ENCODE measurements around the gene BLOC1S1.
A peak's percentile ranks its signal among the peaks of the same experiment; 100 is the strongest.

The BLOC1S1 gene

GRCh38 chr12:55711786-55712553 is 3.9 kb upstream of the BLOC1S1 start:
- no peak for DNase-seq (ENCODE audit: low read depth)

GRCh38 chr12:55712700-55713415 is 3.0 kb upstream of the BLOC1S1 start:
- DNase-seq (ENCODE audit: low read depth), result no peak

GRCh38 chr12:55713721-55714120 is 2.1 kb upstream of the BLOC1S1 start:
- no peak for DNase-seq (ENCODE audit: low read depth)

GRCh38 chr12:55715169-55715764 is 579 bp upstream of the BLOC1S1 start:
- DNase-seq (ENCODE audit: low read depth), result no peak

- no peak for DNase-seq (ENCODE audit: low read depth)
Observed at GRCh38 chr12:55716582-55716957, 724 bp downstream of the BLOC1S1 start.

- DNase-seq (ENCODE audit: low read depth), result no peak
Observed at GRCh38 chr12:55717011-55718007, 1.5 kb downstream of the BLOC1S1 start.

GRCh38 chr12:55718015-55718414 is 2.2 kb downstream of the BLOC1S1 start:
- DNase-seq (ENCODE audit: low read depth), result no peak

- no peak for DNase-seq (ENCODE audit: low read depth)
Observed at GRCh38 chr12:55718624-55719275, 2.9 kb downstream of the BLOC1S1 start.

- no peak for DNase-seq (ENCODE audit: low read depth)
Observed at GRCh38 chr12:55719371-55719770, 3.5 kb downstream of the BLOC1S1 start.

GRCh38 chr12:55720071-55720564 is 4.3 kb downstream of the BLOC1S1 start, which contains the start of gene RDH5:
TSS of gene RDH5 (plus strand) at chr12:55720393. CDS start at chr12:55721185, 792 bp downstream.
- no peak for DNase-seq (ENCODE audit: low read depth)

- no peak for DNase-seq (ENCODE audit: low read depth)
Observed at GRCh38 chr12:55720894-55721444, 5.1 kb downstream of the BLOC1S1 start.

GRCh38 chr12:55721601-55722213 is 5.9 kb downstream of the BLOC1S1 start:
- no peak for DNase-seq (ENCODE audit: low read depth)

GRCh38 chr12:55722948-55723347 is 7.1 kb downstream of the BLOC1S1 start:
- no peak for DNase-seq (ENCODE audit: low read depth)

- DNase-seq (ENCODE audit: low read depth), result no peak
Observed at GRCh38 chr12:55723516-55724225, 7.8 kb downstream of the BLOC1S1 start.

GRCh38 chr12:55724226-55724939 is 8.5 kb downstream of the BLOC1S1 start:
- DNase-seq (ENCODE audit: low read depth), result peak; percentile 39

GRCh38 chr12:55724940-55725309 is 9.1 kb downstream of the BLOC1S1 start:
- DNase-seq (ENCODE audit: low read depth), result no peak

- no peak for DNase-seq (ENCODE audit: low read depth)
Observed at GRCh38 chr12:55725556-55725955, 9.7 kb downstream of the BLOC1S1 start.

GRCh38 chr12:55726971-55727370 is 11.1 kb downstream of the BLOC1S1 start:
- DNase-seq (ENCODE audit: low read depth), result no peak

GRCh38 chr12:55727643-55728185 is 11.9 kb downstream of the BLOC1S1 start:
- DNase-seq (ENCODE audit: low read depth), result no peak
